Right renal pelvis (tissue), 4 donors: ENCODE measurements around the gene EIF6. TPM values are rescaled to one million over a fixed set of nuclear protein-coding genes. Genes with fewer than 3 reads are reported as not detected.

ENCODE experiments used
- DNase-seq, 4 donors: peaks; one replicate each; pipeline ENCODE4 v3.0.0-alpha.2; 2013; ENCODE audit warnings: low read depth in 4 of 4, low spot score in 3 of 4, missing footprints in 1 of 4
- polyA plus RNA-seq, 4 donors: library from polyadenylated mRNA; unstranded; fragments of 120-200 nt; gene quantifications; one replicate each; pipeline ENCODE4 v1.2.1, GENCODE V29; 2013; ENCODE audit not compliant: insufficient read length in 4 of 4

The EIF6 gene
- polyA plus RNA-seq, 4 donors = 123 to 173 (median 137) TPM

DNA sequence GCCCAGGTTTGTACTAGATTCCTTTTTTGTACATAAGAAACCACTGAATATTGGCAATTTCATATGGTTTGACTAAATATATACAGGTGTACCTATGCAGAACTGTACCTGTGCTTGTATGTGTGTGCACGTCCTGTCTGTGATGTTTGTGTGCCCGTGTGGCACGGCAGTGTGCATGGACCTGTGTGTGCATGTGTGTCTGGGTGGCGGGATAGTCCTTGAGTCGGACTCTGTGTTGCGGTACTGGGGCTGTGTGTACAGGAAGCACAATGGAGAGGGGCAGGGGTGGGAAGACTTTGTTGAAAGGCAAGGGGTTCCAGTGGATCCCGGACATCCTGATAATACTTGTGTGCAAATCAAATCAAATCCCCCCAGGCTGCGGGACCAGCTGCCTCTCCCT is 11.1 kb upstream of the EIF6 start:
- no peak for DNase-seq

- no peak for DNase-seq
Observed at GRCh38 chr20:35295058-35295457, 10.5 kb upstream of the EIF6 start.

DNA sequence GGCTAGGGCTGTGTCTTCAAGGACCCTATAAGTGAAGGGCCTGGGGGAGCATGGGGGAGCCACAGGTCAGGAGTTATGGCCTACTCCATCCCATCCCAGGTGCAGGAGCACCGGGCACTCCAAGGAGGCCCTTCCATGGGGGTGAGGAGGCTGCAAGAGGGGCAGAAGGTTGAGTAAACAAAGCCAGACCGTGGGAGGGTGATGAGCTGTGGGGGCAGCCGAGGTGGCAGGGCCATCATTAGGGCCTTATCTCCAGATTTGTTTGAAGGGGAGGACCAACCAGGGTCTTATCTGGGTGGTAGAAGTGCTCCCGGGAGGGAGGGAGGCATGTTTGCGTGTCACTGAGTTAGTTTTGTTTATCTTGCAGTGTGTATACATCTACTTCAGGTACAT is 9.7 kb upstream of the EIF6 start:
- no peak for DNase-seq

DNA sequence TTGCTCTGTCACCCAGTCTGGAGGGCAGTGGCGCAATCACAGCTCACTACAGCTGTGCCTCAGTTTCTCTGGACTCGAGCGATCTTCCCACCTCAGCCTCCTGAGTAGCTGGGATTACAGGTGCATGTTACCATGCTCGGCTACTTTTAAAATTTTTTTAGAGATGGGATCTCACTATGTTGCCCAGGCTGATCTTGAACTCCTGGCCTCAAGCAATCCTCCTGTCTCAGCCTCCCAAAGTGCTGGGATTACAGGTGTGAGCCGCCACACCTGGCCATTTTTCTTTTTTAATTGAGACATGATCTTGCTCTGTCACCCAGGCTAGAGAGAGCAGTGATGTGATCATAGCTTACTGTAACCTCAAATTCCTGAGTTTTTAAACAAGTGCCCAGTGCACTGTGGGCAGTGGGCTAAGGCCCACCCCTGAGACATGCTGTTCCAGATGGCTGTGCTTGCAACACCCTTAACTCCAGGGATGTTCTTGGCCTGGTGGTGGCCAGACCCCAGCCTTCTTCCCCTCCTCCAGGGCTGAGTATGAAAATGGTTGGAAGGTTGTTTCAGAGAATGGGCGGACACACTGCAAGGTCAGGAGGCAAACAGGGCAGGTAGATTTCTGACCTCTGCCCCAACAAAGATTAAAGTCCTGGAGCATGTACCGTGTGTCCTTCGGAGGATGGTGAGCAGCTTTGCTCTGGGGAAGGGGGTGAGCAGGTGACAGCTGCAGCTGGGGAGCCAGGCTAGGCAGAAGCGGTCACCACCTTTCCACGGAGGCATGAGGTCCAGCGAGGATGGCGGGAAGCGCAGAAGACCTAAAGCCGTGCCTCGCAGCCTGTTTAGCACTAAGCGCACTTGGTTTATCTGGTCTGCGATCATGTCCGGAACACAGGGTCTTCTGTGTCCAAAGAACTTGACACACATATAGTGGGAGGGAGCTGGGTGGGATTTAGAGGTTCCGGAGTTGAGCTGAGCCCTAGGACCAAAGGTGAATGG is 9.0 kb upstream of the EIF6 start:
- DNase-seq = no peak

GRCh38 chr20:35292504-35293285 is 8.1 kb upstream of the EIF6 start:
- no peak for DNase-seq

DNA sequence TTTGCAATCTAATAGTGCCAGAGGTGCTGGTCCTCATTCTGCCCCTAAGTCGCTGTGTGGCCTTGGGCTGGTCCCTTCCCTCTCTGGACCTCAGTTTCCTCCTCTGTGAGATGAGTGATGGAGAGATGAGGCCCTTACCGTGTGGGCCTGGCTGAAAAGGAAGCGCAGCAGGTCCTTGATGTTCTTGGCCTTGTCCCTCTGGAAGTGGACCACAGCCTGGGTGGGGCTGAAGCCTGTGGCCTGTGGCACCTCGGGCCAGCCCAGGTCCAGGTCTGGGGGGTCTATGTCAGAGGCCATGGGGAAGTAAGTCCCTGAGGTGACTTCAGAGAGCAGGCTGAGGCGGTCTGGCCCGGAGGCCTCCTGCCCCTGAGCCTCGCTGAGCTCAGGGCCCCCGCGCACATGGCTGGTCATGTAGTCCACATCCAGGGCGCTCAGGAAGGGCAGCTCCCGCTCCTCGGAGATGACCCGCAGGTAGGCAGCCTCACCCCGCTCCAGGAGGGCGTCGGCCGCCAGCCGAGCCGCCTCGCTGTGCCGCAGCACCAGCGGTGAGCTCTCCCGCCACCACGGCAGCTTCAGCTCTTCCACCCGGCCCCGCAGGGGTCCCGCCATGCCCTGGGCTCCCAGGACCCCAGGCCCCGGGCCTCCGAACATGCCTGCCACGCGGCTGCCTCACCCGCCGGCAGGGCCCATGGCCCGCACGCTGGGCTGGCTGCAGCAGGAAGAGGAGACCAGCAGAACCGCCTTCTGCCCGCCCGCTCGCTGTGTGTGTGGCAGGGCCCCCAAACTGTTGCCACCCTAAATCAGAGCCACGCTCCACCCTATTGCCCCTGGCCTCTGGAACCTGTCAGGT is 7.3 kb upstream of the EIF6 start, which contains the start of gene FAM83C:
FAM83C (minus strand) TSS at position 772 of the 850 bp plus-strand sequence; CDS start at position 651, 121 bp downstream.
- no peak for DNase-seq

GRCh38 chr20:35290887-35291417 is 6.4 kb upstream of the EIF6 start:
- no peak for DNase-seq

DNA sequence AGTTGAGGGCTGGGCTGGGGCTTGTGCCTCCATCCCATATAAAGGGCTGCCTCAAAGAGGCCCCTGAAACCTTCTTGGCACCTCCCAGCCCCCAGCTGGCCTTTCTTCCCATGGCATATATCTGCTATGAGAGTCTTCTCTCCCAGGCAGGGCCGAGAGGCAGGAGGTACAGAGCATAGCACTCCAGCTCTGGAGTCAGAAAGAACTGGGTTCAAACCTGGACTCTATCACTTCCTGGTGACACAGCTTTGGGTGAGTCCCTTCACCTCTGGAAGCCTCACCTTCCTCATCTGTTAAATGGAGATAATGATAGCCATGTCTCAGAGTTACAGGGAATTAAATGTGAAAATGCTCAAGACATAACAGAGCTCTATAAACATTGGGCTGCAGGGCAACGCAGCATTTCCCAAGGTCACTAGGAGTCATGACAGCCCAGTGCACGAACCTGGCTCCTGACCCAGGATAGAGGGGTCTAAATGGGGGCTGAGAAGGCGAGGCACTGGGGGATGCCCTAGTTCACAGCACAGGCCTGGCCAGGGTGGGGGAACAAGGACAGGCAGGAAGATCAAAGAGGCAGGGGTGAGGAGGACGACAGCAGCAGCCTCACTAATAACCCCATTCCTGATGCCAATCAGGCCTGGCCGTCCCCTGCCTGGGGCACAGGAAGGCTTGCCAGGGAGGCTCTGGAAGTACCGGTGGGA is 5.8 kb upstream of the EIF6 start:
- no peak for DNase-seq

DNA sequence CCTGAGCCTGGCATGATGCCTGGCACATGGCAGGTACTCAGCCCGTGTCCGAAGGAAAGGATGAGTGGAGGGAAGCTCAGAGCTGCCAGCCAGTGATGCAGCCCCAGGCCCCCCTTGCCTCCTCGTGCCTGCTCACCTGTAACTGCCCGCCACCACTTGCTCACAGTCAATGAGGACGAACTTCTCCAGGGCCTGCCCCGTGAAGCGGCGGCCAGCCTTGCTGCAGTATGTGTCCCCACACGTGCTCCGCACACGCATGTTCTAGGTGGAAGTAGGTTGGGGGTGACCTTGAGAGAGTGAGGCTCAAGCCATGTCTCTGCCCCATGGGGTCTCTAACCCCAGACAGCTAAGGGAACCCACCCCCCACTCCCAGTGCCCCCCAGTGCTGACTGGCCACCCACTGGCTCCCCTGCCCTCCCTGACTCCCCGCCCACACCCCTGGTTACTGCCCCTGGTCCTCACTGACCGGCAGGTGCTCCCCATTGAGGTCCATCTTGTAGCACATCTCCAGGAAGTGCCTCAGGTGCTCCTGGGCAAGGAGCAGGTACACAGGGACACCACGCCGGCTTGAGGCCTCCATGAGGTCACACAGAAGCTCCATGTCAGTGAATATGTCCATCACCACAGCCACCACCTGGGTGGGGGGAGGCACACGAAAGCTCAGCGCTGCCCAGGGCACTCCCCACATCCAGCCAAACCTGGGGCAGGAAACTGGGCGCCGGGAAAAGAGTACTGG is 3.9 kb upstream of the EIF6 start:
- DNase-seq = no peak

GRCh38 chr20:35287509-35288324 is 3.1 kb upstream of the EIF6 start:
- DNase-seq = no peak

DNA sequence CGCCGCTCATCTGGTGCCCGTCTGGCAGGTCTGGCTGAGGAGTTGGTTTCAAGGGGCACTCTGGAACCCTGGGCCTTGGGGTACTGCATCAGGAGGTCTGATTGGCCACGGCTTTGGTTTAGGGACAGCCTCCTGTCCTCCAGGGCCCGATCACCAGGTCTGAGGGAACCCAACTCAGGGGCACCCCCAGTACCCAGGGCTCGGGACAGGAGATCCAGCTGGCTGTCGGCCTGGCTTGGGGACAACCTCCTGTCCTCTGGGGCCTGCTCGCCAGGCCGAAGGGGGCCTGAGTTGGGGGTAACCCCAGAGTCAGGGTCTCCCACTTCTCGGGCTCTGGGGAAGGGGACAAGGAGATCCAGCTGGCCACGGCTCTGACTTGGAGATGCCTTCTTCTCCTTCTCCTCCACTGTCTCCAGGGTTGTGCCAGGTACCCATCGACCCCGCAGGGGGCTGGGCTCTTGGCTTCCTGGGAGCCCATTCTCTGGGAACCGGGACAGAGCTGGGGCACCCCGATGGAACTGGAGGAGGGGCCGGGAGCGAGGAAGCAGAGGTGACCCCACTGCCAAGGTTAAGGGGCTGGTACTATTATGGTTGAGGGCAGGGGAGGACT is 2.4 kb upstream of the EIF6 start:
- DNase-seq = no peak

GRCh38 chr20:35286077-35286898 is 1.7 kb upstream of the EIF6 start:
- no peak for DNase-seq

- no peak for DNase-seq
Observed at GRCh38 chr20:35285806-35286076, 1.2 kb upstream of the EIF6 start.

DNA sequence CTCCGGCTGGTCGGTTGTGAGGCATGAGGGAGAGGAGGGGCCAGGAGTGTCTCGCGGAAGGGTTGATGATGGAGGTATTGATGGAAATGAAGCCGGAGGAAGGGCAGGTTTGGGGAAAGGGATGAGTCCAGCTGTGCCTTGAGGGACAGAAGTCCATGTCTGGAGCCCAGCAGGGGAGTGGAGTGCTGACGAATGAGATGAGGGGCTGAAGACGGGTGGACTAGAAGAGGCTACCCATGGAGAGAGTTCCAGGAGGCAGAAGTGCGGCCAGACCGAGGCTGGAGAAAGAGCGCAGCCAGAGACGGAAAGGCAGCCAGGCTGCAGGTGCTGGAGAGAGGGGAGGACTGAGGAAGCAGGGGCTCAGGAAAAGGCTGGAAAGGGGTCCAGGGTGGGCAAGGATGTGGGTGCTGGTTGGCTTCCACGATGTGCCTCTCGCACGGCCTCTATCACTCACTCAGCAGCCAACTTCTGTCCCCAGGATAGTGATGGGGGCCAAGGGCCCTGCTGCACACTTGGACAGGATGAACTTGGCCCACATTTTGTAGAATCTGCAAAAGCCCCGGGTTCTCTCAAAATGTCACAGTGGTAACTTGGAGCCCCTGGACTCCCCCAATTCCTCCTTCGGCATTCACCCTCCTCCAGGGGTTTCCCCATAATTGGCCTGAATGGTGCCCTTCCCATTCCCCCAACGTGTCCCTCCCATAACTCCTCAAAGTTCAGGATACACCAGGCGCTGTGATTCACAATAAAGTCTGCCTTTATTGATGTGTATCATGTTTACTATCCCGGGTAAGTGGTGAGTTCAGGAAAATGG is 627 bp upstream of the EIF6 start:
- DNase-seq = no peak

DNA sequence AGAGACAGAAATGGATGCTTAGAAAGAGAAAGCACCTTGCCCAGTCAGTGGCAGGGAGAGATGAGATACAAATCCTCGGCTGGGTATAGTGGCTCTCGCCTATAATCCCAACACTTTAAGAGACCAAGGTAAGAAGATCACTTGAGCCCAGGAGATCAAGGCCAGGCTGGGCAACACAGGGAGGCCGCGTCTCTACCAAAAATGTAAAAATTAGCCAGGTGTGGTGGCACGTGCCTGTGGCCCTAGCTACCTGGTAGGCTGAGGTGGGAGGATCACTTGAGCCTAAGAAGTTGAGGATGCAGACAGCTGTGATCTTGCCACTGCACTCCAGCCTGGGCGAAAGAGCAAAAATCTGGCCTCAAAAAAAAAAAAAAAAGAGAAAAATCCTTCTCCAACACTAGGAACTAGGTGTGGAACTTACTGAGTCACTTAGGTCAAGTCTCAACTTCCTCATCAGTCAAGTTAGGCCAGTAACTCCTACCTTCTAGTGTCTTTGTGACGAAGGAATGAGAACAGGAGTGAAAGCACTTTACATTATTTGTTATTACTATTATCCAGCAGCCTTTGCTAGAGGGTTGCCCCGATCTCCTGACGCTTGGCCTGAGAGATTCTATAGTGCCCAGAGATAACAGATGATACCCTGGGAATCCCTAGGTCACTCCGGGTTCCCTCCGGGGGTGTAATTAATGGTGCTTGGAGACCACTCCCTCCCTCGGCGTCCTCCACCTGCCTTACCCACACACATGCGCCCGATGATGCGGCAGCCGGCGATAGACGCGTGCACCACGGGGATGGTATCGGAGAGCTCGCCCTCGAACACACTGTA is 918 bp downstream of the EIF6 start:
- no peak for DNase-seq
